SK-N-SH (cell line): Measurements from ENCODE around the gene MAP7D2. TPM values are rescaled to one million over a fixed set of nuclear protein-coding genes. Genes with fewer than 3 reads are reported as not detected.
A peak's percentile ranks its signal among the peaks of the same experiment; 100 is the strongest.

Experiments
- CTCF ChIA-PET: fragments of 300-600, 350-600 bp; formaldehyde crosslinking; extraction: SDS; loops from one replicate; lab custom pipeline; 2021; lab: Yijun Ruan, JAX
- POLR2A ChIA-PET: fragments of 350-600 bp; sonication (Branson Sonifier 250); formaldehyde crosslinking; extraction: SDS; loops from one replicate; lab custom pipeline; 2020; ENCODE audit warnings: antibody characterized with exemption, inconsistent platforms; lab: Yijun Ruan, JAX
- DNase-seq: peaks from one replicate; pipeline ENCODE4 v3.0.0; 2012
- H2AFZ ChIP-seq: fragments of 200-600 bp; sonication (generic); 2 replicates; pipeline ENCODE4 v1.8.1; 2016; ENCODE audit warnings: antibody characterized with exemption, mild to moderate bottlenecking, low read depth
- H3F3A ChIP-seq: fragments of 200-600 bp; sonication (generic); replicated peaks from 2 replicates; pipeline ENCODE3; 2016; ENCODE audit warnings: antibody characterized with exemption, mild to moderate bottlenecking; ENCODE audit not compliant: insufficient read depth
- H3K27ac ChIP-seq, 2 experiments: fragments of 200-500 bp in 1 of 2; fragments of 200-600 bp in 1 of 2; sonication (Bioruptor generic) in 1 of 2; sonication (generic), shearing (Covaris generic) in 1 of 2; 2 replicates each; pipeline versions ENCODE4 v1.5.1 to v1.6.1; 2014 to 2016; ENCODE audit warnings: low read depth in 2 of 2, inconsistent platforms in 1 of 2, low read length in 1 of 2, mild to moderate bottlenecking in 1 of 2, mixed read lengths in 1 of 2
- H3K27me3 ChIP-seq: fragments of 200-600 bp; sonication (generic), shearing (Covaris generic); 2 replicates; pipeline ENCODE4 v1.6.1; 2016; ENCODE audit warnings: mixed run types; ENCODE audit not compliant: insufficient read depth
- H3K36me3 ChIP-seq, 2 experiments: fragments of 200-500 bp in 1 of 2; fragments of 200-600 bp in 1 of 2; sonication (Bioruptor generic) in 1 of 2; sonication (generic) in 1 of 2; replicated peaks in 1 of 2; 2 replicates each; pipeline versions ENCODE3 to v1.5.1; 2014 to 2016; ENCODE audit warnings: low read length in 1 of 2, mild to moderate bottlenecking in 1 of 2; ENCODE audit not compliant: insufficient read depth in 2 of 2, control insufficient read depth in 1 of 2
- H3K4me1 ChIP-seq, 2 experiments: fragments of 200-500 bp in 1 of 2; fragments of 200-600 bp in 1 of 2; sonication (Bioruptor generic) in 1 of 2; sonication (generic), shearing (Covaris generic) in 1 of 2; 2 replicates each; pipeline versions ENCODE4 v1.5.1 to v1.6.1; 2014 to 2016; ENCODE audit warnings: low read depth in 1 of 2, low read length in 1 of 2, mixed run types in 1 of 2; ENCODE audit not compliant: insufficient read depth in 2 of 2, control insufficient read depth in 1 of 2
- H3K4me2 ChIP-seq: fragments of 200-600 bp; sonication (generic), shearing (Covaris generic); 2 replicates; pipeline ENCODE4 v1.6.1; 2017; ENCODE audit warnings: mixed run types
- H3K4me3 ChIP-seq, 2 experiments: fragments of 200-500 bp in 1 of 2; fragments of 200-600 bp in 1 of 2; sonication (Bioruptor generic) in 1 of 2; sonication (generic), shearing (Covaris generic) in 1 of 2; 2 replicates each; pipeline versions ENCODE4 v1.5.1 to v1.8.1; 2014 to 2016; ENCODE audit warnings: low read depth in 2 of 2, inconsistent platforms in 1 of 2, low read length in 1 of 2, mild to moderate bottlenecking in 1 of 2, mixed read lengths in 1 of 2, moderate library complexity in 1 of 2
- H3K79me2 ChIP-seq: fragments of 200-600 bp; sonication (generic); 2 replicates; pipeline ENCODE4 v1.8.1; 2017; ENCODE audit warnings: mild to moderate bottlenecking; ENCODE audit not compliant: insufficient read depth
- H3K9ac ChIP-seq: fragments of 200-600 bp; sonication (generic); 2 replicates; pipeline ENCODE4 v1.6.1; 2017; ENCODE audit warnings: mixed run types
- H3K9me2 ChIP-seq: fragments of 200-600 bp; sonication (generic); 2 replicates; pipeline ENCODE4 v1.6.1; 2017; ENCODE audit warnings: mixed run types
- H3K9me3 ChIP-seq: fragments of 200-600 bp; sonication (generic); 2 replicates; pipeline ENCODE4 v1.6.1; 2017; ENCODE audit warnings: mixed run types, mild to moderate bottlenecking, moderate library complexity
- H4K20me1 ChIP-seq: fragments of 200-600 bp; sonication (generic); 2 replicates; pipeline ENCODE4 v1.6.1; 2017; ENCODE audit warnings: mild to moderate bottlenecking, mixed run types; ENCODE audit not compliant: insufficient read depth
- ELF1 ChIP-seq: IDR thresholded peaks from 2 replicates; pipeline ENCODE4 v1.4.0; 2012
- EP300 ChIP-seq, 2 experiments: IDR thresholded peaks; 2 replicates each; pipeline versions ENCODE4 v1.4.0 to v1.6.1; 2012; ENCODE audit warnings: borderline replicate concordance in 1 of 2, low read depth in 1 of 2, low read length in 1 of 2
- EZH2phosphoT487 ChIP-seq: fragments of 200-600 bp; sonication (generic); IDR thresholded peaks from 2 replicates; pipeline ENCODE4 v1.6.1; 2017; ENCODE audit warnings: low read depth, mixed run types, mild to moderate bottlenecking, antibody characterized with exemption, moderate library complexity, borderline replicate concordance
- FOSL2 ChIP-seq: IDR thresholded peaks from 2 replicates; pipeline ENCODE4 v1.4.0; 2012; ENCODE audit warnings: low read depth, mild to moderate bottlenecking, moderate library complexity, borderline replicate concordance
- FOXM1 ChIP-seq: IDR thresholded peaks from 2 replicates; pipeline ENCODE4 v1.4.0; 2012; ENCODE audit warnings: low read depth, mild to moderate bottlenecking
- GABPA ChIP-seq: IDR thresholded peaks from 2 replicates; pipeline ENCODE4 v1.4.0; 2012; ENCODE audit warnings: low read depth, mild to moderate bottlenecking
- JUND ChIP-seq: IDR thresholded peaks from 2 replicates; pipeline ENCODE4 v1.4.0; 2012
- NRF1 ChIP-seq: IDR thresholded peaks from 2 replicates; pipeline ENCODE4 v1.6.1; 2012; ENCODE audit warnings: low read depth, mild to moderate bottlenecking, low read length
- PBX3 ChIP-seq: IDR thresholded peaks from 2 replicates; pipeline ENCODE4; 2012
- POLR2AphosphoS5 ChIP-seq: IDR thresholded peaks from 2 replicates; pipeline ENCODE4 v1.6.1; 2012; ENCODE audit warnings: low read depth, low read length
- RFX5 ChIP-seq: IDR thresholded peaks from 2 replicates; pipeline ENCODE4 v1.6.1; 2012; ENCODE audit warnings: mild to moderate bottlenecking, improper control_type of control experiment, low read length
- RXRA ChIP-seq: IDR thresholded peaks from 2 replicates; pipeline ENCODE4 v1.4.0; 2012; ENCODE audit warnings: low read depth, mild to moderate bottlenecking, borderline replicate concordance
- SMC3 ChIP-seq: IDR thresholded peaks from 2 replicates; pipeline ENCODE4 v1.6.1; 2012; ENCODE audit warnings: low read depth, low read length, improper control_type of control experiment
- TAF1 ChIP-seq: IDR thresholded peaks from 2 replicates; pipeline ENCODE4 v1.6.1; 2012; ENCODE audit warnings: low read depth, mild to moderate bottlenecking, low read length, moderate library complexity, borderline replicate concordance
- TCF12 ChIP-seq: IDR thresholded peaks from 2 replicates; pipeline ENCODE4 v1.4.0; 2012
- ZBTB33 ChIP-seq: IDR thresholded peaks from 2 replicates; pipeline ENCODE4 v1.4.0; 2012; ENCODE audit warnings: low read depth, borderline replicate concordance
- WGBS: methylation state at CpG from one replicate; pipeline ENCODE4 v1.1.6; 2017; ENCODE audit warnings: low lambda C conversion rate; 5-methylcytosine and 5-hydroxymethylcytosine counted together
- polyA plus RNA-seq, 3 experiments: library from polyadenylated mRNA; depleted of rRNA; stranded (reverse); fragments of >200 nt; gene quantifications; 2 replicates each; pipeline ENCODE4 v1.2.3, GENCODE V29; 2012
- TF ChIP-seq, protein P1 (sequence below): IDR thresholded peaks from 2 replicates; pipeline ENCODE4 v1.4.0; 2012; ENCODE audit warnings: low read depth

The MAP7D2 gene
- polyA plus RNA-seq, 1 of the 3 experiments (the other 2 are of a cell fraction) = 2.7 TPM

DNA sequence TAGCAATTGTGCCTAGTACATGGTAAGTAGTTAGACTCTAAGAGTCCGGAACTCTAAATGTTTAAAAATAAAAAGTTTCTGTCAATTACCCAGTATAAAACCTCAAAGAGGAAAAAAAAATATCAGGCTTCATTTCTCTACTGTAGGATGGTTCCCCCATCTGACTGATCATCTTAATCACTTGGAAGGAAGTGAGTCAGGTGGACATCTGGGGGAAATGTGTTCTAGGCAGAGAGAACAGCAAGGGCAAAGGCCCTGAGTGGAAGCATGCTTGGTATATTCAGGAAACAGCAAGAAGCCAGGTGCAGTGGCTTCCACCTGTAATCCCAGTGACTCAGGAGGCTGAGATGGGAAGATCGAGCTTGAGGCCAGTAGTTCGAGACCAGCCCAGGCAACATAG is 27.8 kb upstream of the MAP7D2 start:
- Histone ChIP-seq H3K27me3 (no peaks in the 10 kb centered on the region), H2AFZ (no peak overlapping the region), H4K20me1 (peaks cover 15% of the 10 kb centered on the region), H3K36me3 (peaks cover 2 to 11% of the 10 kb centered on the region in 2 experiments), H3K9ac (no peak overlapping the region), H3K4me2 (no peak overlapping the region), H3F3A (no peaks in the 10 kb centered on the region), H3K9me2 (no peaks in the 10 kb centered on the region), H3K4me1 (peaks cover 4 to 9% of the 10 kb centered on the region in 2 experiments; a peak in 2 of 4 replicates), H3K9me3 (no peaks in the 10 kb centered on the region), H3K4me3 (no peak overlapping the region), H3K79me2 (peaks cover 21% of the 10 kb centered on the region), H3K27ac (peak overlapping the region in 1 of 2 experiments; percentile 15; a peak in 1 of 4 replicates)
- 51% methylated on average over 3 of the region's 3 CpGs for WGBS
- no peak for DNase-seq
- no peak for TF ChIP-seq ZBTB33
- no peak for TF ChIP-seq GABPA
- TF ChIP-seq PBX3 = peak; percentile 50; the same call in 1 of the 2 replicates
- peak; percentile 94 for TF ChIP-seq TCF12
- TF ChIP-seq FOSL2 = peak; percentile 58; the same call in 1 of the 2 replicates
- TF ChIP-seq EZH2phosphoT487 = no peak
- TF ChIP-seq, protein P1, sequence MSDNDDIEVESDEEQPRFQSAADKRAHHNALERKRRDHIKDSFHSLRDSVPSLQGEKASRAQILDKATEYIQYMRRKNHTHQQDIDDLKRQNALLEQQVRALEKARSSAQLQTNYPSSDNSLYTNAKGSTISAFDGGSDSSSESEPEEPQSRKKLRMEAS = peak; percentile 79
- no peak for TF ChIP-seq SMC3
- TF ChIP-seq FOXM1 = no peak
- TF ChIP-seq TAF1 = no peak
- peak; percentile 59 for TF ChIP-seq JUND
- no peak for TF ChIP-seq ELF1
- TF ChIP-seq RXRA = no peak
- TF ChIP-seq NRF1 = no peak
- ChIA-PET POLR2A (no interaction called here), CTCF (no interaction called here)

GRCh38 chrX:20143561-20143960 is 26.9 kb upstream of the MAP7D2 start:
- DNase-seq = peak; percentile 23
- no peak for TF ChIP-seq FOXM1
- TF ChIP-seq NRF1 = no peak
- TF ChIP-seq ELF1 = no peak
- TF ChIP-seq EP300 (IDR thresholded peaks at IDR 0.05; ENCODE audit: borderline replicate concordance in 1 of 2, low read depth in 1 of 2, low read length in 1 of 2) = no peak
- no peak for TF ChIP-seq RFX5
- no peak for TF ChIP-seq ZBTB33
- TF ChIP-seq, protein P1 = no peak
- no peak for TF ChIP-seq POLR2AphosphoS5
- POLR2A ChIA-PET = no interaction called here
- no peaks in the 10 kb centered on the region for H3K9me2 ChIP-seq
- H3F3A ChIP-seq = no peaks in the 10 kb centered on the region
- peaks cover 4 to 11% of the 10 kb centered on the region in 2 experiments; a peak in 3 of 4 replicates for H3K4me1 ChIP-seq
- H3K9ac ChIP-seq = no peak overlapping the region
- peaks cover 10 to 11% of the 10 kb centered on the region in 2 experiments for H3K36me3 ChIP-seq
- no peaks in the 10 kb centered on the region for H3K9me3 ChIP-seq
- no peak overlapping the region for H2AFZ ChIP-seq
- no peak overlapping the region for H3K4me2 ChIP-seq
- CTCF ChIA-PET = interaction anchor here (1.5 kb wide), 1 partner anchor 12 kb away, joined by 4 read pairs; no protein-coding TSS in a partner anchor
- no peak overlapping the region for H3K27ac ChIP-seq
- peaks cover 24% of the 10 kb centered on the region for H4K20me1 ChIP-seq
- no peak overlapping the region for H3K4me3 ChIP-seq
- WGBS = 47% methylated on average over 2 of the region's 2 CpGs
- peaks cover 30% of the 10 kb centered on the region for H3K79me2 ChIP-seq
- H3K27me3 ChIP-seq = no peaks in the 10 kb centered on the region
